MM.1S (cell line): Measurements from ENCODE around the gene TGIF1.

Experiments used
- CTCF ChIP-seq: fragments of 300-600 bp; sonication (generic); IDR thresholded peaks from 2 replicates; pipeline ENCODE4 v1.5.1; 2016; ENCODE audit warnings: antibody characterized with exemption, low read length, mixed read lengths
- EZH2 ChIP-seq: fragments of 300-600 bp; sonication (generic); optimal IDR thresholded peaks from 2 replicates; pipeline ENCODE3; 2017; ENCODE audit warnings: low read depth, mild to moderate bottlenecking, antibody characterized with exemption, low read length, mixed read lengths

- TF ChIP-seq CTCF = no peak
- no peak for TF ChIP-seq EZH2
These were observed 16.9 kb downstream of the TGIF1 start for GRCh38 chr18:3466872-3467271.
